ENCODE measurements around the gene CEP162.
"Not testable (repeated sequence)": the region's sequence is repeated elsewhere in the genome, so short reads cannot be mapped to it uniquely, and the experiment has no call there.

CEP162 gene

GRCh38 chr6:84137989-84138575 is 89.4 kb downstream of the CEP162 start:
- DNase-seq = no peak

GRCh38 chr6:84137051-84137375 is 90.4 kb downstream of the CEP162 start:
- DNase-seq = no peak

GRCh38 chr6:84136364-84137050 is 90.9 kb downstream of the CEP162 start:
- no peak for DNase-seq

- DNase-seq = no peak
These were observed 92.2 kb downstream of the CEP162 start for GRCh38 chr6:84135291-84135690.

- DNase-seq = not testable (repeated sequence)
These were observed 94.1 kb downstream of the CEP162 start for GRCh38 chr6:84133385-84133784.

GRCh38 chr6:84129588-84129987 is 97.9 kb downstream of the CEP162 start:
- not testable (repeated sequence) for DNase-seq

GRCh38 chr6:84123186-84123585 is 104.3 kb downstream of the CEP162 start:
- no peak for DNase-seq

- no peak for DNase-seq
These were observed 108.2 kb downstream of the CEP162 start for GRCh38 chr6:84119277-84119676.

GRCh38 chr6:84118191-84118590 is 109.3 kb downstream of the CEP162 start:
- DNase-seq = no peak

GRCh38 chr6:84114933-84115594 is 112.4 kb downstream of the CEP162 start:
- not testable (repeated sequence) for DNase-seq

- not testable (repeated sequence) for DNase-seq
These were observed 116.1 kb downstream of the CEP162 start for GRCh38 chr6:84111351-84111750.

- no peak for DNase-seq
These were observed 119.9 kb downstream of the CEP162 start for GRCh38 chr6:84107495-84107894.

GRCh38 chr6:84105215-84105924 is 122.1 kb downstream of the CEP162 start:
- DNase-seq = not testable (repeated sequence)

GRCh38 chr6:84103029-84103428 is 124.4 kb downstream of the CEP162 start:
- no peak for DNase-seq

- no peak for DNase-seq
These were observed 132.3 kb downstream of the CEP162 start for GRCh38 chr6:84095156-84095555.

GRCh38 chr6:84093441-84094435 is 133.7 kb downstream of the CEP162 start:
- no peak for DNase-seq

GRCh38 chr6:84089552-84089951 is 137.9 kb downstream of the CEP162 start:
- DNase-seq = no peak

GRCh38 chr6:84089081-84089480 is 138.4 kb downstream of the CEP162 start:
- DNase-seq = no peak

GRCh38 chr6:84086545-84087429 is 140.7 kb downstream of the CEP162 start:
- no peak for DNase-seq

GRCh38 chr6:84086056-84086455 is 141.4 kb downstream of the CEP162 start:
- DNase-seq = no peak

- not testable (repeated sequence) for DNase-seq
These were observed 142.7 kb downstream of the CEP162 start for GRCh38 chr6:84084705-84085104.
